GM12873 (cell line): ENCODE measurements around the gene STX18.

ENCODE experiments used
- CTCF ChIP-seq: IDR thresholded peaks from 2 replicates; pipeline ENCODE4 v1.5.1; 2012; ENCODE audit warnings: low read depth, mild to moderate bottlenecking, moderate library complexity, low read length, control low read depth; ENCODE audit not compliant: insufficient read depth; ENCODE audit errors: missing control alignments

The STX18 gene

GRCh38 chr4:4471195-4471594 is 70.7 kb downstream of the STX18 start:
- TF ChIP-seq CTCF: no peak

- no peak for TF ChIP-seq CTCF
These were observed 71.6 kb downstream of the STX18 start for GRCh38 chr4:4470208-4470607.

- TF ChIP-seq CTCF: no peak
These were observed 78.9 kb downstream of the STX18 start for GRCh38 chr4:4462970-4463369.

GRCh38 chr4:4461850-4462249 is 80.0 kb downstream of the STX18 start:
- TF ChIP-seq CTCF: no peak

GRCh38 chr4:4461178-4461577 is 80.7 kb downstream of the STX18 start:
- no peak for TF ChIP-seq CTCF

GRCh38 chr4:4460759-4461158 is 81.1 kb downstream of the STX18 start:
- no peak for TF ChIP-seq CTCF

- TF ChIP-seq CTCF: no peak
These were observed 82.7 kb downstream of the STX18 start for GRCh38 chr4:4459181-4459580.

- no peak for TF ChIP-seq CTCF
These were observed 83.9 kb downstream of the STX18 start for GRCh38 chr4:4457803-4458553.
